Activated T-cell treated with anti-CD3 and anti-CD28 coated beads, Interleukin-2, amount 50 U/mL, for 4 hours (primary cell): ENCODE data around the gene EIF2S2. TPM values are rescaled to one million over a fixed set of nuclear protein-coding genes. Genes with fewer than 3 reads are reported as not detected.

Experiments
- ATAC-seq, 2 donors: fragments of 200-7000 bp; cut with Tn5 transposase; one replicate each; pipeline ENCODE4 v1.10.0; 2021
- DNase-seq: peaks from one replicate; pipeline ENCODE4 v3.0.0-alpha.2; 2020
- H3K27me3 Mint-ChIP-seq: one replicate; pipeline ENCODE4 v1.8.0; 2021; ENCODE audit warnings: low read depth, mixed read lengths
- H3K36me3 Mint-ChIP-seq: one replicate; pipeline ENCODE4 v1.8.0; 2022; ENCODE audit warnings: mixed read lengths; ENCODE audit not compliant: insufficient read depth
- H3K4me1 Mint-ChIP-seq: one replicate; pipeline ENCODE4 v1.8.0; 2021; ENCODE audit warnings: low read depth, mixed read lengths
- H3K4me3 Mint-ChIP-seq: one replicate; pipeline ENCODE4 v1.8.0; 2021; ENCODE audit warnings: mild to moderate bottlenecking, moderate library complexity, mixed read lengths
- H3K9me3 Mint-ChIP-seq: one replicate; pipeline ENCODE4 v1.8.0; 2021; ENCODE audit warnings: mixed read lengths
- total RNA-seq, 3 donors: library from RNA; stranded (reverse); gene quantifications; one replicate each; pipeline ENCODE4 v1.2.1, GENCODE V29; 2021

EIF2S2 gene
- total RNA-seq, 3 donors from 2014 or later, result 128 to 132 (median 130) TPM

DNA sequence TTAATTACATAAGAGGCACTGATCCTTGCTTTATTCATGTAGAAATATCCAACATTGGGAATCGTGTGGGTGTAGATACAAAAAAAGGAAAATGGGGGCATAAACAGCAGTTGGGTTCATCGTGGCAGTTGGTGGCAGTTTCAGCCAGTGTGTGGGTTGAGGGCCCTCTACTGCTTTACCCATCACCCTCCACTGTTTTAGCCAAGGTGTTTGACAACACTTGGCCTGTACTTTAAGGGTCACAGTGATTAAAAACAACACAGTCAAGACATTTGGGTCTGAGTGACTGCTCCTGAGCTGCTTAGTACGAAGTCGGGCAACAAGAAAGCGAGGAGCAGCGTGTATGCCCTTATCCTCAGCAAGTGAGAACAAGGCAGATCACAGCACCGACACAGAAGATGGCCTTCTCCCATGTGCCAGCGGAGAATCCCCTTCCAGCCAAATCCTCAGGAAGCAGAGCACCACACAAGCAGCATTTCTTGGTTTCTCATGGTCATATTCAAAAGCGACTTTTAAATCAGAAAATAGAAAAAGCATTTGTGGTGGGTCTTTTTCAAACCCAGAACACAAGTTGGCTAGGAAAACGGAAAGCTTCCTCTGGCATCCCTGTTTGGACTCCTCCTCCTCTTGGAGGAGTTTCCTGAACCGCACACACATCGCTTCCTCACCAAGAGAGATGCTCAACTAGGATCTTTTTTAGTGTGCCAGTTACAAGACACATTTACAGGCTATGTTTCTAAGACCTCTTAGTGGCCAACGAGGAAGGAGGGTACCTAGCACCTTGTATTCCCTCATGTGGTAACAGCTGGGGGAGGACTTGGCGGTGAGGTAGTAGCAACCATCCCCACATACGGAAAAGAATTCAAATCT, 23.5 kb downstream of the EIF2S2 start:
- Mint-ChIP-seq H3K36me3 (peaks cover 47% of the 10 kb centered on the region), H3K9me3 (no peaks in the 10 kb centered on the region), H3K4me3 (no peak overlapping the region), H3K4me1 (peaks cover 8% of the 10 kb centered on the region), H3K27me3 (no peaks in the 10 kb centered on the region)
- no peak for DNase-seq
- ATAC-seq, result no peak

GRCh38 chr20:34085544-34086040, 26.5 kb downstream of the EIF2S2 start:
- H3K36me3 Mint-ChIP-seq, result peaks cover 43% of the 10 kb centered on the region

DNA sequence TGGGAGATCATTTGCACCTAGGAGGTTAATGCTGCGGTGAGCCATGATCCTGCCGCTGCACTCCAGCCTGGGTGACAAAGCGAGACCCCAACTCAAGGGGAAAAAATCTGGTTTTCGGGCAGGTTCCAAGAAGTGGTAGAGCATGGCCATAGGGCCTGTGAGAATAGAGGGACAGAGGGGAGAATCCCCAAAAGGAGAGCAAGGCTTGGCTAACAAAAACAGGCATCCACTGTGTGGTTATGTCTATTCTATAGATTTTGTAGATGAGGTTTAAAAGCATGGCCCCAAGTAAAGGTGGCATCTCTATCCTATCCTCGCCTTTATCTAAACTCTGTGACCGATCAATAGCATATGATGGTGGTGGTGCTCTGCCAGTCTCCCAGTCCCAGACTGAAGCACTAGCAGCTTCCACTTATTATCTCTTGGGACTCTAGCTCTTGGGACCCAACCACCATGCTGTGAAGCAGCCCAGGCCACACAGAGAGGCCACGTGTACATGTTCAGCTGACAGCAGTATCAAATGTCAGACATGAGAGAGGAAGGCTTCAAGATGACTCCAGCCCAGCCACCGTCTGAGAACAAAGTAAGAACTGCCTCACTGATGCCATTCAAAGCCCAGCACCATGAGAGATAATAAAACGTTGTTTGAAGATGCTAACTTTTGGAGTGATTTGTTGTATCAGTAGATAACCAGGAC, 27.7 kb downstream of the EIF2S2 start:
- Mint-ChIP-seq H3K36me3 (peaks cover 39% of the 10 kb centered on the region), H3K4me3 (no peak overlapping the region), H3K9me3 (no peaks in the 10 kb centered on the region), H3K4me1 (peaks cover 6% of the 10 kb centered on the region), H3K27me3 (no peaks in the 10 kb centered on the region)
- DNase-seq (no peak), ATAC-seq (no peak)

More at GRCh38 chr20:34085544-34086040, 26.5 kb downstream of the EIF2S2 start:
- no peak overlapping the region for H3K4me3 Mint-ChIP-seq
- H3K27me3 Mint-ChIP-seq, result no peaks in the 10 kb centered on the region
- no peaks in the 10 kb centered on the region for H3K9me3 Mint-ChIP-seq
- H3K4me1 Mint-ChIP-seq, result peaks cover 6% of the 10 kb centered on the region
- no peak for DNase-seq
- no peak for ATAC-seq

DNA sequence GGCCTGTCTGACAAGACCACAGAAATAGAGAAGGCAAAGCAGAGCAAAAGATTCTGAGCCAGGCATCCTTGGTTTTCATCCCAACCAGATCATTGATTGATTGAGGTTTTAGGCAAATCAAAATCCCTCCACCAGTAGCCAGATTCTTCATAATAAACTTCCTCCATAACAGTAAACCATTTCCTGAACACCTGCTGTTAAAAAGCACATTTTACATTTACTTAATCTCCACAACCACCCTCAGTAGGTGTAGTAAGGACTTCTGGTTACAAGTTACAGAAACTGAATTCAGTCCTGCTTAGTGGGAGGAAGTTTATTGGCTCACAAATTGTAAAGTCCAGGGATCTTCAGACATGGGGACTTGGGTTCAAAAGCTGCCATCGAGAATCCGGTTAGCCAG, 28.3 kb downstream of the EIF2S2 start:
- Mint-ChIP-seq H3K4me3 (no peak overlapping the region), H3K27me3 (no peaks in the 10 kb centered on the region), H3K4me1 (peaks cover 6% of the 10 kb centered on the region), H3K9me3 (no peaks in the 10 kb centered on the region), H3K36me3 (peaks cover 34% of the 10 kb centered on the region)
- ATAC-seq (no peak), DNase-seq (no peak)

- H3K27me3 Mint-ChIP-seq, result no peaks in the 10 kb centered on the region
- peaks cover 3% of the 10 kb centered on the region for H3K4me1 Mint-ChIP-seq
- no peak overlapping the region for H3K4me3 Mint-ChIP-seq
- H3K9me3 Mint-ChIP-seq, result no peaks in the 10 kb centered on the region
- no peak for ATAC-seq
- peaks cover 31% of the 10 kb centered on the region for H3K36me3 Mint-ChIP-seq
- no peak for DNase-seq
Observed at GRCh38 chr20:34083137-34083536, 28.9 kb downstream of the EIF2S2 start.

DNA sequence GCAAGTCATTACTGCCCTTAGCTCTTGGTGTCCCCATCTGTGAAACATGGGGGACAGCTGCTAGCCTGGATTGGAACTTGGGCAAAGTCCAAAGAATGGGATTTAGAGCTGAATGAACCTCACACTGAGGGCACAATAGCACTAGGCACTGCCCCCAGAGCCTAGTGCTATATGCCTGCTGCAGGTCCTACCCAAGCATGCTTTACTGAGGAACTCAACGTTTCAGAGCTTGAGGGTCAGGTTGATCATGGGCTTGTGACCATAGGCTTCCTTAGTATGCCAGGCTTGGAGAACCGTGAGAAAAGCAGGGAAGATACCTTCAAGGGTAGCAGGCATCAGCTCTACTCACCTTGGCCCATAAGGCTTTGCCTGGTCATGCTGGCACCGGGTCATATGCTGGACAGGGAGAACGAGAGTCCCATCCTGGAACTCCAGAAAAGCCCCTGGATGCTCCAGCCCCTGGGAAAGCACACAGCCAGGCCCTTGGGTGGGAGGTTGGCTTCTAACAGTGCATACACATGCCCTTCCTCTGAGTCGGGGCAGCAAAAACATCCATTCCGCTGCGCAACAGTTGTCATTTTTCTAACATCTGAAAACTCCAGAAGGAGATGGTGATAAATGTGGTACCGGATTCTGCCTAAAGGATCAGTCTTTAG, 29.7 kb downstream of the EIF2S2 start:
- no peaks in the 10 kb centered on the region for H3K9me3 Mint-ChIP-seq
- H3K36me3 Mint-ChIP-seq, result peaks cover 26% of the 10 kb centered on the region
- DNase-seq, result no peak
- no peak for ATAC-seq
- peaks cover 2% of the 10 kb centered on the region for H3K4me1 Mint-ChIP-seq
- H3K4me3 Mint-ChIP-seq, result no peak overlapping the region
- no peaks in the 10 kb centered on the region for H3K27me3 Mint-ChIP-seq

- H3K9me3 Mint-ChIP-seq, result no peaks in the 10 kb centered on the region
- no peaks in the 10 kb centered on the region for H3K27me3 Mint-ChIP-seq
- H3K4me1 Mint-ChIP-seq, result peaks cover 2% of the 10 kb centered on the region
- ATAC-seq (no peak), DNase-seq (no peak)
- no peak overlapping the region for H3K4me3 Mint-ChIP-seq
- H3K36me3 Mint-ChIP-seq, result peaks cover 27% of the 10 kb centered on the region
Observed at GRCh38 chr20:34079818-34080217, 32.2 kb downstream of the EIF2S2 start.

- no peaks in the 10 kb centered on the region for H3K27me3 Mint-ChIP-seq
- DNase-seq (no peak), ATAC-seq (no peak)
- no peak overlapping the region for H3K4me3 Mint-ChIP-seq
- peaks cover 26% of the 10 kb centered on the region for H3K36me3 Mint-ChIP-seq
- H3K4me1 Mint-ChIP-seq, result no peaks in the 10 kb centered on the region
- H3K9me3 Mint-ChIP-seq, result no peaks in the 10 kb centered on the region
Observed at GRCh38 chr20:34078540-34078939, 33.5 kb downstream of the EIF2S2 start.

- peaks cover 30% of the 10 kb centered on the region for H3K36me3 Mint-ChIP-seq
- no peaks in the 10 kb centered on the region for H3K4me1 Mint-ChIP-seq
- no peak for ATAC-seq
- no peaks in the 10 kb centered on the region for H3K27me3 Mint-ChIP-seq
- H3K4me3 Mint-ChIP-seq, result no peak overlapping the region
- no peak for DNase-seq
- H3K9me3 Mint-ChIP-seq, result no peaks in the 10 kb centered on the region
Observed at GRCh38 chr20:34076952-34077351, 35.1 kb downstream of the EIF2S2 start.

GRCh38 chr20:34075647-34076046, 36.4 kb downstream of the EIF2S2 start:
- Mint-ChIP-seq H3K4me3 (no peak overlapping the region), H3K4me1 (no peaks in the 10 kb centered on the region)
- ATAC-seq, result no peak

GRCh38 chr20:34074101-34074760, 37.8 kb downstream of the EIF2S2 start:
- Mint-ChIP-seq H3K36me3 (peaks cover 17% of the 10 kb centered on the region), H3K27me3 (no peaks in the 10 kb centered on the region), H3K4me3 (no peak overlapping the region), H3K9me3 (no peaks in the 10 kb centered on the region), H3K4me1 (peaks cover 6% of the 10 kb centered on the region)
- DNase-seq (no peak), ATAC-seq (peak; percentile 58 to 64)

More at GRCh38 chr20:34075647-34076046, 36.4 kb downstream of the EIF2S2 start:
- DNase-seq, result no peak
- peaks cover 22% of the 10 kb centered on the region for H3K36me3 Mint-ChIP-seq
- H3K27me3 Mint-ChIP-seq, result no peaks in the 10 kb centered on the region
- no peaks in the 10 kb centered on the region for H3K9me3 Mint-ChIP-seq

GRCh38 chr20:34072778-34073177, 39.3 kb downstream of the EIF2S2 start:
- no peaks in the 10 kb centered on the region for H3K9me3 Mint-ChIP-seq
- peaks cover 15% of the 10 kb centered on the region for H3K36me3 Mint-ChIP-seq
- H3K4me3 Mint-ChIP-seq, result no peak overlapping the region
- DNase-seq (no peak), ATAC-seq (no peak)
- H3K27me3 Mint-ChIP-seq, result no peaks in the 10 kb centered on the region
- peaks cover 20% of the 10 kb centered on the region for H3K4me1 Mint-ChIP-seq

GRCh38 chr20:34072076-34072475, 40.0 kb downstream of the EIF2S2 start:
- ATAC-seq (no peak), DNase-seq (no peak)
- Mint-ChIP-seq H3K9me3 (no peaks in the 10 kb centered on the region), H3K27me3 (no peaks in the 10 kb centered on the region), H3K4me3 (no peak overlapping the region), H3K4me1 (peaks cover 22% of the 10 kb centered on the region), H3K36me3 (peaks cover 15% of the 10 kb centered on the region)

DNA sequence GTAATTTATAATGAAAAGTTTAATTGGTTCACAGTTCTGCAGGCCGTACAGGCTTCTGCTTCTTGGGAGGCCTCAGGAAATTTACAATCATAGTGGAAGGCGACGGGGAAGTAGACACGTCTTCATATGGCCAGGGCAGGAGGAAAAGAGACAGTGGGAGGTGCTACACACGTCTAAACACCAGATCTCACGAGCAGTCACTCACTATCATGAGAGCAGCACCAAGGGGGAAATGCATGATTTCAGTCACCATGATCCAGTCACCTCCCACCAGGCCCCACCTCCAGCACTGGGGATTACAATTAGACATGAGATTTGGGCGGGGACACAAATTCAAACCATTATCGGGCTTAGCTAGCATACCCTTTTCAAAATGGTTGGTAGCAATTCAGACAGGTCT, 41.2 kb downstream of the EIF2S2 start:
- ATAC-seq (no peak), DNase-seq (no peak)
- H3K36me3 Mint-ChIP-seq, result peaks cover 10% of the 10 kb centered on the region
- no peaks in the 10 kb centered on the region for H3K27me3 Mint-ChIP-seq
- H3K4me1 Mint-ChIP-seq, result peaks cover 22% of the 10 kb centered on the region
- no peaks in the 10 kb centered on the region for H3K9me3 Mint-ChIP-seq
- H3K4me3 Mint-ChIP-seq, result no peak overlapping the region
